Measurements from ENCODE around the gene PITPNM1.

DNA sequence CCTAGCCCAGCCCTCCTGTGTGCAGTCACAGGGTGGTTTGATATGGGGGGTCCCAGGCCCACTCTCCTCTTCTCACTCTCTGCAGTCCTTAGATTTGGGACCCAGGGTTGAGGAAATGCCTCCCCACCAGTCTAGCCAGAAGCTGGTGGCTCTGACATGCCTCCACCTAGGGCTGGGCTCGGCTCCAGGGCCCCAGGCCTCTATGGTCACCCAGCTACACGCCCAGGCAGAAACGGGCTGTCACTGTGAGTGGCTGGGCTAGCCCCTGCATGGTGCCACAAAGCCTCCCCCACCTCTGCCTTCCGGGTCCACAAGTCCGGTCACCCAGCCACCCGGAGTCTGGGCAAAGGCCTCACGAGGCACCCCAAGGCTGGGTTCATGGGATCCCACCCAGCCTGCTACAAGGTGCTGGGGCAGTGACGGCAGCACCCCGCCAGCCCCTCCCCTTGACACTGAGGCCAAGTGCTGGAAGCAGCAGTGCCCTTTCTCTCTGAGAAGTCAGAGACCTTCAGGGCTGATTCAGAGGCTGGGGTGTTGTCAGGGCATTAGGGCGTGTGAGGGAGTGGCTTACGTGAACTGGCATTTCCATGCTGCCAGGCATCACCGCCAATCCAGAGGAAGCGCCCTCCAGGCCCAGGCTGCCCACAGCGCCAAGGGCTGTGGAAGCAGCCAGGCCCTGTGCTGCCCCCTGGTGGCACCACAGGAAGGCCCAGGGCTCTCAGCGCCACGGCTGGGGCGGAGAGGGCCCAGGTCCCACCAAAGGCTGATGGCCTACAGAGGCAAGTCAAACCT, 638 bp upstream of the PITPNM1 start:
- peak; percentile 87 to 94 (median 91) for TF ChIP-seq CTCF (IDR thresholded peaks at IDR 0.05)
- TF ChIP-seq POLR2A (IDR thresholded peaks at IDR 0.05), result peak in 1 of 2 donors; percentile 49
- TF ChIP-seq EP300 (IDR thresholded peaks at IDR 0.05), result no peak

Data from sigmoid colon (tissue), 4 donors.